Activated T-helper 17 cell treated with anti-CD3 and anti-CD28 coated beads, Interleukin-2, amount 50 U/mL, for 72 hours (primary cell): ENCODE results near the gene POLRMT. TPM values are rescaled to one million over a fixed set of nuclear protein-coding genes. Genes with fewer than 3 reads are reported as not detected.
"Not testable (repeated sequence)": the region's sequence is repeated elsewhere in the genome, so short reads cannot be mapped to it uniquely, and the experiment has no call there.

ENCODE experiments used
- ATAC-seq: fragments of 150-1000 bp; cut with Tn5 transposase; replicated peaks from 2 replicates; pipeline ENCODE4 v1.10.0; 2021; ENCODE audit warnings: mild to moderate bottlenecking, moderate library complexity
- H3K27ac Mint-ChIP-seq: one replicate; pipeline ENCODE4 v1.8.0; 2022; ENCODE audit warnings: mixed read lengths
- H3K27me3 Mint-ChIP-seq: one replicate; pipeline ENCODE4 v1.8.0; 2022; ENCODE audit warnings: mixed read lengths
- H3K36me3 Mint-ChIP-seq: one replicate; pipeline ENCODE4 v1.8.0; 2022; ENCODE audit warnings: low read depth, mild to moderate bottlenecking, mixed read lengths
- H3K4me1 Mint-ChIP-seq: one replicate; pipeline ENCODE4 v1.8.0; 2022; ENCODE audit warnings: mixed read lengths
- H3K4me3 Mint-ChIP-seq: one replicate; pipeline ENCODE4 v1.8.0; 2022; ENCODE audit warnings: mild to moderate bottlenecking, mixed read lengths
- H3K9me3 Mint-ChIP-seq: one replicate; pipeline ENCODE4 v1.8.0; 2022; ENCODE audit warnings: mixed read lengths
- total RNA-seq, 2 donors: library from RNA; stranded (reverse); gene quantifications; one replicate each; pipeline ENCODE4 v1.2.3, GENCODE V29; 2022

The POLRMT gene
- total RNA-seq, 2 donors from 2014 or later = 46.1 to 59.8 TPM

DNA sequence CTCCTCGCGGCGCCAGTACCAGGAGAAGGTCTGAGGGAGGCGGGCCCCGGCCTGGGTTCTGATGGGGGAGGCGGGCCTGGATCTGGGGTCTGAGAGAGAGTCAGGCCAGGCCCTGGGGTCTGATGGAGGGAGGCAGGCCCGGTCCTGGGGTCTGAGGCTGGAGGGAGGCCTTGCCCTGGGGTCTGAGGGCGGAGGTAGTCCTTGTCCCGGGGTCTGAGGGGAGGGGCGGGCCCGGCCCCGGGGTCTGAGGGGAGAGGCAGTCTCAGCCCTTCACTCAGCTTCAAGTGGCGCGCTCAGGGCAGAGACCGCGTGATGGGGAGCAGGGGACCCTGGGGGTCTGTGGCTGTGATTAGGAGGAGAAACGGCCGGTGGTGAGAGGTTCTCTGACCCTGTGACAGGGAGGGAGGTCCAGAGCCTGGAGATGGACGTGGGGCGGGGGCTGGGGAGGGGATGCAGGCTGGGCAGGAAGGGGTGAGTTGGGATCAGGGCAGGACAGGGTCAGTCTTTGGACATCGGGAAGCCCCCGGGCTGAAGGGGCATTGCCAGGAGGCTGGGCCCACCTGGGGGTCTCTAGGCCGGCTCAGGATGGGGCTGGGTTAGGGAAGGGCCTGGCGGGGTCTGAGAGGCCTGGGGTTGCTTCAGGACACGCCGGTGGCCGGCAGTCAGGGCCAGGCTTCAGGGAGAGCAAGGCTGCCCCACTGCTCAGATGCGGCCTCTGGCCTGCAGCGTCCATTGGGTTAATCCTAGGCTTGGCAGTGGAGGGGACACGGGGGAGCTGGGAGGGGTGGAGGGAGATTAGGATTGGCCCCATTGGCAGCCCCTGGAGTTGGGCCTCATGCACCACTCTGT lies 25.0 kb downstream of the POLRMT start:
- peaks cover 5% of the 10 kb centered on the region for H3K4me1 Mint-ChIP-seq
- no peak for ATAC-seq
- H3K27ac Mint-ChIP-seq = no peak overlapping the region
- H3K4me3 Mint-ChIP-seq = no peak overlapping the region
- peaks cover 5% of the 10 kb centered on the region for H3K36me3 Mint-ChIP-seq
- H3K9me3 Mint-ChIP-seq = no peaks in the 10 kb centered on the region
- no peaks in the 10 kb centered on the region for H3K27me3 Mint-ChIP-seq

- H3K27me3 Mint-ChIP-seq = no peaks in the 10 kb centered on the region
- H3K27ac Mint-ChIP-seq = no peak overlapping the region
- H3K36me3 Mint-ChIP-seq = no peaks in the 10 kb centered on the region
- no peak for ATAC-seq
- no peaks in the 10 kb centered on the region for H3K9me3 Mint-ChIP-seq
- H3K4me3 Mint-ChIP-seq = no peak overlapping the region
- H3K4me1 Mint-ChIP-seq = peaks cover 7% of the 10 kb centered on the region
Observed at GRCh38 chr19:607301-608154, 25.8 kb downstream of the POLRMT start.

DNA sequence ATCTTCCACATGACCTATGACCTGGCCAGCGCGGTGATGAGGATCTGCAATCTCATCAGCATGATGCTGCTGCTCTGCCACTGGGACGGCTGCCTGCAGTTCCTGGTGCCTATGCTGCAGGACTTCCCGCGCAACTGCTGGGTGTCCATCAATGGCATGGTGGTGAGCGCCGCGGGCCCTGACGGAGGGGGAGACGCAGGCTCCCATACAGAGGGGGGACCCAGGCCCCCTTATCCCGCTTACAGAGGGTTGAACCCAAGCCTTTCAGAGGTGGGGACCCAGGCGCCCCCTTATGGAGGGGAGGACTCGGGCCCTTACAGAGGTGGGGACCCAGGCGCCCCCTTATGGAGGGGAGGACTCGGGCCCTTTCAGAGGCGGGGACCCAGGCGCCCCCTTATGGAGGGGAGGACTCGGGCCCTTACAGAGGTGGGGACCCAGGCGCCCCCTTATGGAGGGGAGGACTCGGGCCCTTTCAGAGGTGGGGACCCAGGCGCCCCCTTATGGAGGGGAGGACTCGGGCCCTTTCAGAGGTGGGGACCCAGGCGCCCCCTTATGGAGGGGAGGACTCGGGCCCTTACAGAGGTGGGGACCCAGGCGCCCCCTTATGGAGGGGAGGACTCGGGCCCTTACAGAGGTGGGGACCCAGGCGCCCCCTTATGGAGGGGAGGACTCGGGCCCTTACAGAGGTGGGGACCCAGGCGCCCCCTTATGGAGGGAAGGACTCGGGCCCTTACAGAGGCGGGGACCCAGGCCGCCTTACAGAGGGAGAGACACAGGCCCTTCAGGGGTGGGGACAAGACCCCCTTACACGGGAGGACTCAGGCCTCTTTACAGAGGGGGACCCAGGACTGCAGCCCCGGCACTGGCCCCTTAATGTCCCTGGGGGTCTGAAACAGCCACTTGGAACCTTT lies 28.0 kb downstream of the POLRMT start:
- not testable (repeated sequence) for H3K9me3 Mint-ChIP-seq, H3K4me3 Mint-ChIP-seq, ATAC-seq, H3K4me1 Mint-ChIP-seq, H3K27ac Mint-ChIP-seq, H3K36me3 Mint-ChIP-seq, H3K27me3 Mint-ChIP-seq

DNA sequence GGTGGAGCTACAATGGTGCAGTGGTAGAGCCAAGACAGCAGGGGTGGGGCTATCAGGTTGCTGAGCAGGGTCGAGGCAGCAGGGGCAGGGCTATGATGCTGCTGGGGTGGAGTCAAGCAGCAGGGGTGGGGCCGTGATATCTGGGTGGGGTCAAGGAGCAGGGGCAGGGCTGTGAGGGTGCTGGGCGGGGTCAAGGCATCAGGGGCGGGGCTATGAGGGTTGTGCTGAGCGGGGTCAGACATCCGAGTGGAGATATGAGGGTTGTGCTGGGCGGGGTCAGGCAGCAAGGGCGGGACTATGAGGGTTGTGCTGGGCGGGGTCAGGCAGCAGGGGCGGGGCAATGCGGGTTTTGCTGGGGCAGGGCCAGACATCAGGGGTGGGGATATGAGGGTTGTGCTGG lies 29.0 kb downstream of the POLRMT start:
- Mint-ChIP-seq H3K27me3 (no peaks in the 10 kb centered on the region), H3K4me3 (no peak overlapping the region), H3K27ac (no peak overlapping the region), H3K36me3 (no peaks in the 10 kb centered on the region), H3K9me3 (no peaks in the 10 kb centered on the region), H3K4me1 (peaks cover 4% of the 10 kb centered on the region)
- ATAC-seq = peak; percentile 68

DNA sequence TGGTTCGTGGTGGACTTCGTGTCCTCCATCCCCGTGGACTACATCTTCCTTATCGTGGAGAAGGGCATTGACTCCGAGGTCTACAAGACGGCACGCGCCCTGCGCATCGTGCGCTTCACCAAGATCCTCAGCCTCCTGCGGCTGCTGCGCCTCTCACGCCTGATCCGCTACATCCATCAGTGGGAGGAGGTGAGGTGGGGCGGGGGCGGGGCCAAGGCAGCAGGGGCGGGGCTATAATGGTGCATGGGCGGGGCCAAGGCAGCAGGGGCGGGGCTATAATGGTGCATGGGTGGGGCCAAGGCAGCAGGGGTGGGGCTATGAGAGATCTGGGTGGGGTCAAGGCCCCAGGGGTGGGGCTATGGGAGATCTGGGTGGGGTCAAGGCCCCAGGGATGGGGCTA lies 29.6 kb downstream of the POLRMT start:
- not testable (repeated sequence) for H3K27me3 Mint-ChIP-seq, H3K4me1 Mint-ChIP-seq, H3K36me3 Mint-ChIP-seq

GRCh38 chr19:603302-603639 lies 30.1 kb downstream of the POLRMT start:
- not testable (repeated sequence) for H3K36me3 Mint-ChIP-seq, H3K4me1 Mint-ChIP-seq, H3K27ac Mint-ChIP-seq, H3K4me3 Mint-ChIP-seq, ATAC-seq, H3K27me3 Mint-ChIP-seq, H3K9me3 Mint-ChIP-seq

More for the DNA sequence above, 29.6 kb downstream of the POLRMT start:
- not testable (repeated sequence) for H3K27ac Mint-ChIP-seq, H3K4me3 Mint-ChIP-seq, H3K9me3 Mint-ChIP-seq
- peak; percentile 40 for ATAC-seq

DNA sequence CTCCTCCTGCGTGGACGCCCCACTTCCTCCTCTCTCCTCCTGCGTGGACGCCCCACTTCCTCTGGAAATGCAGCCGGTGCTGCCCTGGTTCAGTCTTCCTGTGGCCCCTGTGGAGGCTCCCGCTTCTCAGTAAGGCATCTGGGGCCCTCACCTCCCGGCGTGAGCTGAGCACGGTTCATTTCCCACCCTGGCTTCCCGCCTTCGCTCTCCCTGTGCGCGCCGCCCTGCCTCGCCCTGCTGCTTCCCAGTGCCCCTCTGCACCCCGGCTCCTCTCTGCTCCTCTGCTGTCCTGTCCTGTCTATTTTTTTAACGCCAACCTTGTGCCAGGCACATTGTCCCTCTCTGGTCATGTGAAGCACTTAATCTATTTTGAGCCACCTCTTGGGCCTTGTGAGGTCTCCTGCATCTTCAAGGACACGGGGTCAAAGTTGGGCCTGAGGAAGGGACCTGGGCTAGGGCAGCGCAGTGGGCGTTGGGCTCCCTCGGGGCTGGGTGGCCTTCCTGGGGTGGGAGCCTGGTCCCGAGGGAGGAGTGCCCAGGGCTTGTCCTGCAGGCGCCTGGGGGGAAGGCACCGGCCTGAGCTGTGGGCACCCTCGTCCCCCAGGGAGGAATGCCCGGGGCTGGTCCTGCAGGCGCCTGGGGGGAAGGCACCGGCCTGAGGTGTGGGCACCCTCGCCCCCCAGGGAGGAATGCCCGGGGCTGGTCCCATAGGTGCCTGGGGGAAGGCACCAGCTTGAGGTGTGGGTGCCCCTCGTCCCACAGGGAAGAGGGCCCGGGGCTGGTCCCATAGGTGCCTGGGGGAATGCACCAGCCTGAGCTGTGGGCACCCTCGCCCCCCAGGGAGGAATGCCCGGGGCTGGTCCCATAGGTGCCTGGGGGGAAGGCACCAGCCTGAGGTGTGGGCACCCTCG lies 30.7 kb downstream of the POLRMT start:
- no peaks in the 10 kb centered on the region for H3K36me3 Mint-ChIP-seq
- ATAC-seq = no peak

GRCh38 chr19:601790-602189 lies 31.5 kb downstream of the POLRMT start:
- H3K27ac Mint-ChIP-seq = no peak overlapping the region
- no peaks in the 10 kb centered on the region for H3K27me3 Mint-ChIP-seq
- peaks cover 4% of the 10 kb centered on the region for H3K4me1 Mint-ChIP-seq
- ATAC-seq = no peak
- no peak overlapping the region for H3K4me3 Mint-ChIP-seq
- no peaks in the 10 kb centered on the region for H3K9me3 Mint-ChIP-seq
- no peaks in the 10 kb centered on the region for H3K36me3 Mint-ChIP-seq

More for the DNA sequence above, 30.7 kb downstream of the POLRMT start:
- H3K4me1 Mint-ChIP-seq = peaks cover 4% of the 10 kb centered on the region
- H3K27me3 Mint-ChIP-seq = no peaks in the 10 kb centered on the region
- H3K9me3 Mint-ChIP-seq = no peaks in the 10 kb centered on the region
- no peak overlapping the region for H3K27ac Mint-ChIP-seq
- no peak overlapping the region for H3K4me3 Mint-ChIP-seq

DNA sequence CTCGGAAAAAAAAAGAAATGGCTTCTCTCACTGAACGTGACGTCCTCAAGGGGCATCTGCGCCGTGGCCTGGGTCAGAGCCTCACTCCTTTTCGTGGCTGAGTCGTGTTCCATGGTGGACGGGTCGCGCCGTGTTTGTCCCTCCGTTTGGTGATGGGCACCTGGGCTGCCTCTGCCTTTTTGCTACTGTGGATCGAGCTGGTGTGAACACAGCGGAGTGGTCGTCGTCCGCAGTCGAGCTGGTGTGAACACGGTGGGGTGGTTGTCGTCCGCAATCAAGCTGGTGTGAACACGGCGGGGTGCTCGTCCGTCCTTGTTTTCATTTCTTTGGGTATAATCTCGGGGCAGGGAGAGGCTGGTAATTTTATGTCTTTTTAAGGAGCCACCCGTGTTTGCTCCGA lies 32.0 kb downstream of the POLRMT start:
- no peaks in the 10 kb centered on the region for H3K27me3 Mint-ChIP-seq
- peaks cover 4% of the 10 kb centered on the region for H3K4me1 Mint-ChIP-seq
- H3K4me3 Mint-ChIP-seq = no peak overlapping the region
- H3K27ac Mint-ChIP-seq = no peak overlapping the region
- no peak for ATAC-seq
- no peaks in the 10 kb centered on the region for H3K9me3 Mint-ChIP-seq
- no peaks in the 10 kb centered on the region for H3K36me3 Mint-ChIP-seq

GRCh38 chr19:597406-598315 lies 35.7 kb downstream of the POLRMT start:
- Mint-ChIP-seq H3K27ac (no peak overlapping the region), H3K27me3 (no peaks in the 10 kb centered on the region), H3K4me3 (no peak overlapping the region), H3K9me3 (no peaks in the 10 kb centered on the region), H3K4me1 (peaks cover 4% of the 10 kb centered on the region), H3K36me3 (no peaks in the 10 kb centered on the region)
- ATAC-seq = no peak

GRCh38 chr19:596263-596655 lies 37.1 kb downstream of the POLRMT start:
- peaks cover under 1% of the 10 kb centered on the region for H3K27me3 Mint-ChIP-seq
- no peak overlapping the region for H3K4me3 Mint-ChIP-seq
- H3K27ac Mint-ChIP-seq = no peak overlapping the region
- no peaks in the 10 kb centered on the region for H3K4me1 Mint-ChIP-seq
- ATAC-seq = no peak
- no peaks in the 10 kb centered on the region for H3K9me3 Mint-ChIP-seq
- H3K36me3 Mint-ChIP-seq = no peaks in the 10 kb centered on the region

GRCh38 chr19:595326-596262 lies 37.7 kb downstream of the POLRMT start:
- H3K9me3 Mint-ChIP-seq = no peaks in the 10 kb centered on the region

More at GRCh38 chr19:595326-596262, 37.7 kb downstream of the POLRMT start:
- ATAC-seq = no peak
- Mint-ChIP-seq H3K4me3 (no peak overlapping the region), H3K4me1 (no peaks in the 10 kb centered on the region), H3K27ac (no peak overlapping the region), H3K27me3 (peaks cover 2% of the 10 kb centered on the region), H3K36me3 (no peaks in the 10 kb centered on the region)
